HL-60/S4 treated with retinoic acid at 250 ng/mL for 4 days and 3 days (cell line): ENCODE results near the gene RPL37A.

ENCODE experiments used
- in situ Hi-C: fragments of 300-500 bp; cut with MboI; formaldehyde crosslinking; loops from 2 replicates; pipeline ENCODE4 v1.7.0; 2022; ENCODE audit warnings: low sequenced_read_pairs

Gene RPL37A

DNA sequence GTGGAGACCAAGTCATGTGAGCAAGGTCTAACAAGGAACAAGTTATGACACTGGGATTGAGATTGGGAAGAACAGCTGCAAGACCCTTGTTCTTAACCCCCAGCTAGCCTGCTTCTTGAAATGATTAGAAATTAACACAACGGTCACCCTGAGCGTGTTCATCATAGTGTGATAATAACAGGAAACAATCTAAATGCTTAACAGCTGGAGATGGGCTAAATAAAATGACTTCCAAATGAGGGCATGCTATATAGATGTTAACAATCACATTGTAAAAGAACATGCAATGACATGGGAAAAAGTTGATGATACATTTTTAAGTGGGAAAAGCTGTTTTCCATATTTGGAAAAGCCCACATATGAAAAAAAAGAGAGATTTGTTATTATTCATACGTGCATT is 47.6 kb downstream of the RPL37A start:
- in situ Hi-C loops = no loop called here

DNA sequence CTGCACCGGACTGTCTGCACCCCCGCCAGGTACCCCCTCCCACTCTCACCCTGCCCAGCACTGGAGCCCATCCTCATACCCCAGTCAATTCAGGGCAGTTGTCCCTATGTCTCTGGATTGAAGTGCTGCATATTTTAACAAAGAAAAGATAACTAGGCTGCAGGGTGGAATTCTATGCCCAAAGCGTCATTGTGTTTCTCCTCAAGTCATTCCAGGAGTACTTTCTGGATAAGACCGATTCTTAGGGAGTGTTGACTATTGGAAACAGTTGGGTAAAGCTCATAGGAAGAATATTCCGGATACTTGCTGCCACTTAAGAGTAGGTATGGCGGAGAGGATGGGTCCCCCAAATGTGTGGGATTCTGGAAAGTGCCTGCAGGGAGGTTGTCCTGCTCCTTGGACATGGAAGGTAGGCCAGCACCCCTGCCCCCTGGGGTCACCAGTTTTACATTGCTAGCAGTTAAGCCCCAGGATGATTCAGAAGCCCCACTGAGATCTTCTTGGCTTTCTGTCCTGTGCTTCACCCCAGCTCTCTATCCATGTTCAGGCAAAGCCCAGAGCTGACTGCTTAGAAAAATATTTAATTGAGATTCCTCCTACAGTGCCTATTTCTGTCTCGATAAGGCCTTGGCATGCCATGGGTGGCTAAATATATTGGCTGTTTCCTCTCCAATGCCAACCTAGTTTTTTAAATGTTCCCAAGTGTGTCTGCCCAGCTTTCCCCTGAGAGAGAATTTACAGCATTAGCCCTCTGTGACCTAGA is 48.2 kb downstream of the RPL37A start:
- in situ Hi-C loops = no loop called here

DNA sequence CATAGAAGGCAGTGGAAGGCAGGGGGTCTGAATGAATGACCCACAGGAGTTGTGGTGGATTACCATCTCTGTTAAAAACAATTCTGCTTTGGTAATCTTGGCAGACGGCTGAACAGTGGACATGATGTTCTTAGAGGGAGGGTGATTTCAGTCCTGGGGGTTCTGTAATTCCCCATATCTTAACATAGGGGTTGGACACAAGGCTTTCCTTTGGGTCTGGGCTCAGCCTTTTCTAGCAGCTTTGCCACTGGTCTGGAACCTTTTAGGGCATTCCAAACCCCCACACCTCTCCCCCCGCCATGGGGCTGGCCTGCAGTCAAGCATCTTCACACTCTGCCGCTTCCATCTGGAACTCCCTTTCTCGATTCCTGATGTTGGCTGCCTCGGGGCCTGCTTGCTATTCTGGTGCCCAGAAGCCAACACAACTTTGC is 50.3 kb downstream of the RPL37A start:
- in situ Hi-C loops = no loop called here

DNA sequence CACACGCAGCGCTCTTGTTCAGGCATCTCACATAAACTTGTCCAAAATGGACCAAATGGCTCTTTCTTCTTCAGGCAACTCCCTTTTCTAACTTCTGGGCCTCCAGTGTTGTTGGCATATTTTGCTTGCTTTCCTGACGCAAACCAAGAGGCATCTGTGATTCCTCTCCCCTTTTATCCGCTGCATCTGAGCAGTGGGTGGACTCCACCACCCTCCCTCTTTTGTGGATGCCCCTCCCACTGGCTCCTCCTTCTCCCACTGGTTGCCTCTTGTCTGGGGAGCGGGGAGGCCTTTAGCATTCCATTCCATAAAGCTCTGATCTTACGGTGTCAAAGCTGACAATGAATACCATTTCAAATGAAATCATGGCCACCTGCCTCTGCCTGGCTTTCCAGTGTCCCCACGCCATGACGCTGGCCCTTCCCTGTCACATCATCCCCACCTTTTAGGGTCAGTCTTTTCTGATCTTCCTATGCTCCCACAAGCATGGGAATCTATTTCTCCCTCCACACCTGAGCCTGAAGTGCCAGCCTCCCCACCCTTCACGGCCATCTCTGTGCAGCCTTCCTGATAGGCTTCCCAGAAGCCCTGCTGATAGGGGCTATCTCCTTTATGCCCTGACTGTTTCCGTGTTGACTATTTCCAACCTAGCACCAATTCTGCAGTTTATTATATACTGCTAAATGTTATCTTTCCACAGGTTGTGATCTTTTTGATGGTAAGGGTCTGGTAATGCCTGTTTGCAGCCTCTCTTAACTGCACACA is 51.5 kb downstream of the RPL37A start:
- in situ Hi-C loops = no loop called here

DNA sequence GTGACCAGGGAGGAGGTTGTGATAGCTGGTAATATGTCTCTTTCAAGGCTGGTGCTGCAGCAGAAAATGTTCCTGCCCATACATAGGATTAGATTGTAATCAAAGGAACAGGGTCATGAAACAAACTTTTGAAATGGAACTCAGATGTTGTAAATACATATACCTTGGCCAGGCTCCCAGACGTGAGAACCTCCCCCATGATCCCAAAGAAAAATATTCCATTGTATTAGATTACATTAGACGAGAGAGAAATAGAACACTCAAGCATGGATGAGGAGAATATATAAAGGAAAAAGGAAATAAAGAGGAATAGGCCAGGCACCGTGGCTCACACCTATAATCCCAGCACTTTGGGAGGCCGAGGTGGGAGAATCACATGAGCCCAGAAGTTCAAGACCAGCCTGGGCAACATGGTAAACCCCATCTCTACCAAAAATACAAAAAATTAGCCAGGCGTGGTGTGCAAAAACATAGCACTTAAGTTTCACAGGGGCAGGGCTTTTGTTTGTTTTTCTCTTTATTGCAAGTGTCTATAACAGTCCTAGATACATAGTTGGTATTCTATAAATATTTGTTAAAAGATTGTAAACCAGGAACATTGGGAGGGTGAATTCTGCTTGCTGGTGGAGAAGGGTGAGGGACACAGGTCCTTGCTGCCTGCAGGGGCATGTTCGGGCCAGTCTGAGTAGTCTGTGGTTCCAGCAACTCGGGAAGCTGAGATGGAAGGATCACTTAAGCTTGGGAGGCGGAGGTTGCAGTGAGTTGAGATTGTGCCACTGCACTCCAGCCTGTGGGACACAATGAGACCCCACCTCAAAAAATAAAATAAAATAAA is 52.8 kb downstream of the RPL37A start:
- in situ Hi-C loops = no loop called here

DNA sequence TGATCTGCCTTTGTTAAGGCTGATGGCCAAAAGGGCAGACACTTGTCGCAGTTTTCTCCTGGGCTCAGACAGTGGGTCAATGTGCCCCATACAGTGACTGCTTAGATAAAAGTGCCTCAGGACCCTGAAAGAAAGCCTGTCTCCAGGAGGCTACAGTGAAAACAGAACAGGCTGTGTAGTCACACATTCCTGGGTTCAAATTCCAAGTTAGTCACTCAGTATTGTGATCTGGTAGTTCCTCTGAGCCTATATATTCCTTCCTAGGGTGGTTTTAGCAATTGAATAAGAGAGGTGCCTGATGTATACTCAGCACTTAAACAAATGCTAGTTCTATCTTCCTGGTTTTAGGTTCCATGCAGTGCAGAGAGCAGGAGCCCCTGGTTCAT is 54.4 kb downstream of the RPL37A start:
- in situ Hi-C loops = no loop called here
